HG03521 (cell line): ENCODE results near the gene LHX4.

Experiments used
- ATAC-seq: cut with Tn5 transposase; IDR thresholded peaks from one replicate; pipeline ENCODE4 v1.9.1; 2021; ENCODE audit warnings: mild to moderate bottlenecking, moderate library complexity; ENCODE audit not compliant: unreplicated experiment

The LHX4 gene

GRCh38 chr1:180224902-180225301 lies 5.2 kb upstream of the LHX4 start:
- no peak for ATAC-seq

- no peak for ATAC-seq
Observed at GRCh38 chr1:180225403-180225802, 4.7 kb upstream of the LHX4 start.

GRCh38 chr1:180227861-180228647 lies 2.0 kb upstream of the LHX4 start:
- no peak for ATAC-seq

GRCh38 chr1:180228648-180229482 lies 1.2 kb upstream of the LHX4 start:
- peak; percentile 20 for ATAC-seq

- no peak for ATAC-seq
Observed at GRCh38 chr1:180230416-180230790, 339 bp downstream of the LHX4 start.

GRCh38 chr1:180230791-180231505 lies 884 bp downstream of the LHX4 start:
- no peak for ATAC-seq

- no peak for ATAC-seq
Observed at GRCh38 chr1:180231506-180231921, 1.4 kb downstream of the LHX4 start.

GRCh38 chr1:180231936-180232335 lies 1.9 kb downstream of the LHX4 start:
- ATAC-seq: no peak

GRCh38 chr1:180232521-180233043 lies 2.5 kb downstream of the LHX4 start:
- ATAC-seq: no peak

- ATAC-seq: no peak
Observed at GRCh38 chr1:180233191-180234011, 3.3 kb downstream of the LHX4 start.

- no peak for ATAC-seq
Observed at GRCh38 chr1:180234369-180235076, 4.5 kb downstream of the LHX4 start.

GRCh38 chr1:180235077-180235501 lies 5.0 kb downstream of the LHX4 start:
- ATAC-seq: no peak

GRCh38 chr1:180235502-180236239 lies 5.6 kb downstream of the LHX4 start:
- no peak for ATAC-seq

- no peak for ATAC-seq
Observed at GRCh38 chr1:180236698-180237509, 6.8 kb downstream of the LHX4 start.

- ATAC-seq: no peak
Observed at GRCh38 chr1:180237869-180238476, 7.9 kb downstream of the LHX4 start.

- no peak for ATAC-seq
Observed at GRCh38 chr1:180238675-180239074, 8.6 kb downstream of the LHX4 start.

GRCh38 chr1:180239145-180240096 lies 9.4 kb downstream of the LHX4 start:
- no peak for ATAC-seq
